ENCODE measurements around the gene PRR5L.

Gene PRR5L

DNA sequence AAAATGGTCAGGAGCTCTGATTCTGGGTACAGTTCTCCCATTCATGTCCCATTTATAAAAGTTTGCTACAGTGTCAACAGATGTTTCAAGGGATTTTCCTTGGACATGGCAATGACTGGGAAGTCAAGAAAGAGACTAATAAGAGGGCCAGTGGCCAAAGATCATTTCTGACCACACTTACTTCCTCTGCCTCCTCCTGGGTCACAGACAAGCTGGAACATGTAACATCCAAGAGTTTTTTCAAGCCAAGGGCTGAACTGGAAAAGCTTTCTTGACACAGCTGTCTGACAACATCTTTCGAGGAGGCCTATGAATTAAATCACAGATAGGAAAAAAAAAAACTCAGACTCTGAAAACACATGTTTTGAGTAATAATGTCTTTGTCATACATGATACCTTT is 15.6 kb upstream of the PRR5L start:
- Histone ChIP-seq H3K4me3 (replicated peaks; ENCODE audit: insufficient read depth, low read length) (no peak overlapping the region), H3K27ac (replicated peaks) (no peak overlapping the region), H3K27me3 (ENCODE audit: insufficient read depth, poor library complexity, severe bottlenecking) (no peaks in the 10 kb centered on the region)
- DNase-seq (ENCODE audit: low read depth in 1 of 2, low spot score in 1 of 2): no peak
- TF ChIP-seq, protein P1, sequence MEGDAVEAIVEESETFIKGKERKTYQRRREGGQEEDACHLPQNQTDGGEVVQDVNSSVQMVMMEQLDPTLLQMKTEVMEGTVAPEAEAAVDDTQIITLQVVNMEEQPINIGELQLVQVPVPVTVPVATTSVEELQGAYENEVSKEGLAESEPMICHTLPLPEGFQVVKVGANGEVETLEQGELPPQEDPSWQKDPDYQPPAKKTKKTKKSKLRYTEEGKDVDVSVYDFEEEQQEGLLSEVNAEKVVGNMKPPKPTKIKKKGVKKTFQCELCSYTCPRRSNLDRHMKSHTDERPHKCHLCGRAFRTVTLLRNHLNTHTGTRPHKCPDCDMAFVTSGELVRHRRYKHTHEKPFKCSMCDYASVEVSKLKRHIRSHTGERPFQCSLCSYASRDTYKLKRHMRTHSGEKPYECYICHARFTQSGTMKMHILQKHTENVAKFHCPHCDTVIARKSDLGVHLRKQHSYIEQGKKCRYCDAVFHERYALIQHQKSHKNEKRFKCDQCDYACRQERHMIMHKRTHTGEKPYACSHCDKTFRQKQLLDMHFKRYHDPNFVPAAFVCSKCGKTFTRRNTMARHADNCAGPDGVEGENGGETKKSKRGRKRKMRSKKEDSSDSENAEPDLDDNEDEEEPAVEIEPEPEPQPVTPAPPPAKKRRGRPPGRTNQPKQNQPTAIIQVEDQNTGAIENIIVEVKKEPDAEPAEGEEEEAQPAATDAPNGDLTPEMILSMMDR (IDR thresholded peaks at IDR 0.05; ENCODE audit: insufficient read depth, low read length): no peak
- TF ChIP-seq POLR2AphosphoS5 (IDR thresholded peaks at IDR 0.05; ENCODE audit: low read depth) (no peak), SPI1 (IDR thresholded peaks at IDR 0.05; ENCODE audit: borderline replicate concordance, low read depth) (no peak), GABPA (IDR thresholded peaks at IDR 0.05; ENCODE audit: low read depth) (no peak)
- TF ChIP-seq, protein P2, sequence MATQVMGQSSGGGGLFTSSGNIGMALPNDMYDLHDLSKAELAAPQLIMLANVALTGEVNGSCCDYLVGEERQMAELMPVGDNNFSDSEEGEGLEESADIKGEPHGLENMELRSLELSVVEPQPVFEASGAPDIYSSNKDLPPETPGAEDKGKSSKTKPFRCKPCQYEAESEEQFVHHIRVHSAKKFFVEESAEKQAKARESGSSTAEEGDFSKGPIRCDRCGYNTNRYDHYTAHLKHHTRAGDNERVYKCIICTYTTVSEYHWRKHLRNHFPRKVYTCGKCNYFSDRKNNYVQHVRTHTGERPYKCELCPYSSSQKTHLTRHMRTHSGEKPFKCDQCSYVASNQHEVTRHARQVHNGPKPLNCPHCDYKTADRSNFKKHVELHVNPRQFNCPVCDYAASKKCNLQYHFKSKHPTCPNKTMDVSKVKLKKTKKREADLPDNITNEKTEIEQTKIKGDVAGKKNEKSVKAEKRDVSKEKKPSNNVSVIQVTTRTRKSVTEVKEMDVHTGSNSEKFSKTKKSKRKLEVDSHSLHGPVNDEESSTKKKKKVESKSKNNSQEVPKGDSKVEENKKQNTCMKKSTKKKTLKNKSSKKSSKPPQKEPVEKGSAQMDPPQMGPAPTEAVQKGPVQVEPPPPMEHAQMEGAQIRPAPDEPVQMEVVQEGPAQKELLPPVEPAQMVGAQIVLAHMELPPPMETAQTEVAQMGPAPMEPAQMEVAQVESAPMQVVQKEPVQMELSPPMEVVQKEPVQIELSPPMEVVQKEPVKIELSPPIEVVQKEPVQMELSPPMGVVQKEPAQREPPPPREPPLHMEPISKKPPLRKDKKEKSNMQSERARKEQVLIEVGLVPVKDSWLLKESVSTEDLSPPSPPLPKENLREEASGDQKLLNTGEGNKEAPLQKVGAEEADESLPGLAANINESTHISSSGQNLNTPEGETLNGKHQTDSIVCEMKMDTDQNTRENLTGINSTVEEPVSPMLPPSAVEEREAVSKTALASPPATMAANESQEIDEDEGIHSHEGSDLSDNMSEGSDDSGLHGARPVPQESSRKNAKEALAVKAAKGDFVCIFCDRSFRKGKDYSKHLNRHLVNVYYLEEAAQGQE (IDR thresholded peaks at IDR 0.05; ENCODE audit: insufficient replicate concordance, low read depth): no peak

- no peaks in the 10 kb centered on the region for H3K27me3 ChIP-seq (ENCODE audit: insufficient read depth, poor library complexity, severe bottlenecking)
- TF ChIP-seq, protein P2 (IDR thresholded peaks at IDR 0.05; ENCODE audit: insufficient replicate concordance, low read depth): no peak
- TF ChIP-seq, protein P1 (IDR thresholded peaks at IDR 0.05; ENCODE audit: insufficient read depth, low read length): no peak
- TF ChIP-seq SPI1 (IDR thresholded peaks at IDR 0.05; ENCODE audit: borderline replicate concordance, low read depth) (no peak), GABPA (IDR thresholded peaks at IDR 0.05; ENCODE audit: low read depth) (no peak), POLR2AphosphoS5 (IDR thresholded peaks at IDR 0.05; ENCODE audit: low read depth) (no peak)
- H3K27ac ChIP-seq (replicated peaks): no peak overlapping the region
- no peak for DNase-seq (ENCODE audit: low read depth in 1 of 2, low spot score in 1 of 2)
- H3K4me3 ChIP-seq (replicated peaks; ENCODE audit: insufficient read depth, low read length): no peak overlapping the region
Measured at GRCh38 chr11:36281850-36282249, 14.2 kb upstream of the PRR5L start.

DNA sequence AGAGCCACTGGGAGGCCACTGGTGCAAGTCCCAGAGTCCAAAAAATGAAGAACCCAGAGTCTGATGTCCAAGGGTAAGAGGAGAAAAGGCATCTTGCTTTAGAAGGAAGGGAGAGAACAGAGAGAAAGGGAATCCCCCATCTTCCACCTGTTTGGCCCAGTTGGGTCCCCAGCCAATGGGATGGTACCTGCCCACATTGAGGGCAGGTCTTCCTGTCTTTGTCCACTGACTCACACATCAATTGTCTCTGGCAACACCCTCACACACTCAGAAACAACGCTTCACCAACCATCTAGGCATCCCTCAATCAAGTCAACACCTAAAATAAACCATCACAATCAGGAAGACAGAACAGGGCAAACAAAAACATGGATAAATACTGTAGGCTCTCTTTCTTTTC is 13.2 kb upstream of the PRR5L start:
- TF ChIP-seq, protein P2 (IDR thresholded peaks at IDR 0.05; ENCODE audit: insufficient replicate concordance, low read depth): no peak
- TF ChIP-seq SPI1 (IDR thresholded peaks at IDR 0.05; ENCODE audit: borderline replicate concordance, low read depth) (no peak), GABPA (IDR thresholded peaks at IDR 0.05; ENCODE audit: low read depth) (no peak)
- no peak for DNase-seq (ENCODE audit: low read depth in 1 of 2, low spot score in 1 of 2)
- no peaks in the 10 kb centered on the region for H3K27me3 ChIP-seq (ENCODE audit: insufficient read depth, poor library complexity, severe bottlenecking)
- no peak overlapping the region for H3K27ac ChIP-seq (replicated peaks)
- no peak overlapping the region for H3K4me3 ChIP-seq (replicated peaks; ENCODE audit: insufficient read depth, low read length)
